ENCODE measurements around the gene RNF144B. TPM values are rescaled to one million over a fixed set of nuclear protein-coding genes. Genes with fewer than 3 reads are reported as not detected.

The RNF144B gene
- total and polyA plus RNA-seq, 2 of the 8 experiments (the other 6 are each of a cell fraction or from before 2014, with no cell fraction given) = 1.8 to 11.2 TPM

DNA sequence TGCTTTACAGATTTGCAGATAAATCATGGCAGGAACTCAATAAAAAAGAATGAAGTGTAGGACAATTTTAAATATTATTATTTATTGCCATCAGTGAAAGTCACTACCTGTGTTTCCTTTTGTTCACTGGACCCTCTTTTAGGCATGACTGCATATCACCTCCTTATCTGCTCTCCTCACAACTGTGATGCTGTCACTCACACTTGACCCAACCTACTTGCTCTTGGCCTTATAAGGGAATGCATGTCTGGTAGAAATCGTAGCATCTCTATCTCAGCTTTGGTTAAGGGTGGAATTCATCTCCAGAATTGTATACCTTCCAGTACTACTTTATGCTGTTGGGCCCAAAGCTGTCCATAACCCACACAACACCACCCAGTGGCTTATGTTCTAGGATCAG, 47.6 kb upstream of the RNF144B start:
- Histone ChIP-seq H3K56ac (replicated peaks; ENCODE audit: insufficient read length, low read depth, low read length) (no peak overlapping the region), H4K5ac (ENCODE audit: insufficient read length, low read depth, low read length) (no peak overlapping the region), H2BK5ac (ENCODE audit: low read depth, low read length) (no peak overlapping the region), H3K4me2 (ENCODE audit: insufficient read depth in 1 of 2, low read depth in 2 of 2, low read length in 2 of 2) (no peak overlapping the region), H3K79me2 (ENCODE audit: control insufficient read depth in 1 of 2, insufficient read depth in 2 of 2, low read length in 2 of 2) (no peaks in the 10 kb centered on the region), H2AFZ (ENCODE audit: low read length) (no peak overlapping the region), H3K79me1 (ENCODE audit: low read depth, low read length) (no peaks in the 10 kb centered on the region), H4K20me1 (replicated peaks in 1 of 2; ENCODE audit: control insufficient read depth in 1 of 2, insufficient read depth in 2 of 2, low read length in 2 of 2) (no peaks in the 10 kb centered on the region), H3K9me3 (ENCODE audit: insufficient read depth in 2 of 2, low read depth in 1 of 2, low read length in 1 of 2) (no peaks in the 10 kb centered on the region), H2BK120ac (replicated peaks; ENCODE audit: low read depth, low read length) (no peak overlapping the region), H3K23me2 (ENCODE audit: low read depth, low read length) (no peaks in the 10 kb centered on the region), H3K36me3 (ENCODE audit: control insufficient read depth in 2 of 4, insufficient read depth in 4 of 4, low read length in 3 of 4) (no peaks in the 10 kb centered on the region), H4K91ac (replicated peaks; ENCODE audit: insufficient read length, low read length) (no peak overlapping the region), H2BK15ac (ENCODE audit: low read length) (no peak overlapping the region), H2AK5ac (ENCODE audit: low read depth, low read length) (no peak overlapping the region), H3K9ac (replicated peaks in 1 of 4; ENCODE audit: extremely low read depth in 1 of 4, low read depth in 3 of 4, low read length in 3 of 4) (no peak overlapping the region), H3K27me3 (replicated peaks in 1 of 4; ENCODE audit: control insufficient read depth in 3 of 4, extremely low read depth in 1 of 4, insufficient read depth in 3 of 4, low read length in 3 of 4) (no peaks in the 10 kb centered on the region), H3K4me3 (ENCODE audit: extremely low read depth in 1 of 4, insufficient read depth in 2 of 4, low read depth in 3 of 4, low read length in 4 of 4) (no peak overlapping the region), H4K8ac (ENCODE audit: extremely low read depth, insufficient read depth, low read length) (no peak overlapping the region), H3K4ac (replicated peaks; ENCODE audit: insufficient read length, low read depth, low read length) (no peak overlapping the region), H2BK20ac (ENCODE audit: low read length) (no peak overlapping the region), H3K14ac (ENCODE audit: insufficient read length) (no peak overlapping the region), H3K23ac (ENCODE audit: insufficient read length) (no peak overlapping the region), H2BK12ac (ENCODE audit: low read depth, low read length) (no peak overlapping the region), H3K27ac (ENCODE audit: low read depth, low read length) (no peak overlapping the region), H3K4me1 (replicated peaks in 1 of 4; ENCODE audit: control insufficient read depth in 3 of 4, insufficient read depth in 4 of 4, low read length in 3 of 4) (peaks cover 0 to 3% (median 1%) of the 10 kb centered on the region in 4 experiments; a peak in 2 of 7 replicates), H3K18ac (ENCODE audit: extremely low read depth, low read length) (no peak overlapping the region)
- peak; percentile 30; the same call in 1 of the 2 replicates for TF ChIP-seq SRF (IDR thresholded peaks at IDR 0.05; ENCODE audit: low read depth, low read length)
- no peak for TF ChIP-seq BACH1 (IDR thresholded peaks at IDR 0.05; ENCODE audit: low read length)
- no peak for TF ChIP-seq CHD2 (IDR thresholded peaks at IDR 0.05; ENCODE audit: low read length)
- TF ChIP-seq RXRA (IDR thresholded peaks at IDR 0.05; ENCODE audit: insufficient read depth, low read depth, low read length) = no peak
- CTCF ChIA-PET (ENCODE audit: partially characterized antibody) = no interaction called here
- DNase-seq (ENCODE audit: low read depth in 1 of 2, low spot score in 2 of 2) (no peak), FAIRE-seq (no peak)
- POLR2A ChIA-PET (ENCODE audit: partially characterized antibody) = no interaction called here
- WGBS, 2 experiments (ENCODE audit: extremely low coverage in 1 of 2, insufficient coverage in 1 of 2, insufficient read length in 1 of 2, insufficient replicate concordance in 2 of 2, low coverage in 1 of 2, low lambda C conversion rate in 2 of 2, missing lambda C conversion rate in 1 of 2) = 95% methylated on average over 1 of the region's 1 CpG; no CpG with 5 or more reads in 1 of the 2 experiments

Measured in H1 (cell line).